Panc1 (cell line): ENCODE measurements around the gene FARP1. TPM values are rescaled to one million over a fixed set of nuclear protein-coding genes. Genes with fewer than 3 reads are reported as not detected.

Source experiments
- ATAC-seq: fragments of 200-7000 bp; cut with Tn5 transposase; 2 replicates; pipeline ENCODE4 v1.9.1; 2020; ENCODE audit warnings: mild to moderate bottlenecking, moderate library complexity
- BruUV-seq: library from RNA; stranded (reverse); fragments of 400-500 nt; replicated peaks from 2 replicates; lab custom pipeline; 2021; lab: Mats Ljungman, UMichigan
- CTCF ChIA-PET: fragments of 300-600 bp; sonication (Branson Sonifier 250); formaldehyde crosslinking; loops from one replicate; lab custom pipeline; 2022; ENCODE audit warnings: antibody characterized with exemption; lab: Charles Lee
- POLR2A ChIA-PET: fragments of 300-600 bp; sonication (Branson Sonifier 250); formaldehyde crosslinking; loops from one replicate; lab custom pipeline; 2022; ENCODE audit warnings: antibody characterized with exemption; lab: Charles Lee
- DNase-seq: peaks from one replicate; pipeline ENCODE4 v3.0.0-alpha.2; 2010; ENCODE audit warnings: low read depth, low spot score
- H3K27ac ChIP-seq: 2 replicates; pipeline ENCODE4 v1.5.1; 2011; ENCODE audit warnings: mild to moderate bottlenecking, low read length, inconsistent platforms
- H3K27me3 ChIP-seq: fragments of 200-500 bp; sonication (Bioruptor generic); 2 replicates; pipeline ENCODE4 v1.6.0; 2014; ENCODE audit warnings: low read length, inconsistent platforms; ENCODE audit not compliant: control insufficient read depth, insufficient read depth
- H3K36me3 ChIP-seq: fragments of 200-500 bp; sonication (Bioruptor generic); 2 replicates; pipeline ENCODE4 v1.5.1; 2014; ENCODE audit warnings: inconsistent platforms, mild to moderate bottlenecking, low read length, moderate library complexity; ENCODE audit not compliant: control insufficient read depth, insufficient read depth
- H3K4me1 ChIP-seq: 2 replicates; pipeline ENCODE4 v1.5.1; 2011; ENCODE audit warnings: inconsistent platforms, mild to moderate bottlenecking, low read length, moderate library complexity; ENCODE audit not compliant: control insufficient read depth, insufficient read depth
- H3K4me3 ChIP-seq, 2 experiments: 2 replicates each; pipeline ENCODE4 v1.5.1; 2011 to 2012; ENCODE audit warnings: low read depth in 2 of 2, low read length in 2 of 2, mild to moderate bottlenecking in 2 of 2, inconsistent platforms in 1 of 2, moderate library complexity in 1 of 2
- H3K9me3 ChIP-seq: fragments of 200-500 bp; sonication (Bioruptor generic); 2 replicates; pipeline ENCODE4 v1.5.1; 2014; ENCODE audit warnings: low read depth, mild to moderate bottlenecking, inconsistent platforms, low read length, moderate library complexity; ENCODE audit not compliant: control insufficient read depth, insufficient read depth
- CTCF ChIP-seq: fragments of 450-650 bp; IDR thresholded peaks from 2 replicates; pipeline ENCODE4 v1.5.1; 2017; ENCODE audit warnings: mild to moderate bottlenecking
- POLR2AphosphoS5 ChIP-seq: IDR thresholded peaks from 2 replicates; pipeline ENCODE4 v1.6.1; 2012; ENCODE audit warnings: mild to moderate bottlenecking, low read depth, low read length, moderate library complexity
- SIN3A ChIP-seq: IDR thresholded peaks from 2 replicates; pipeline ENCODE4 v1.6.1; 2012; ENCODE audit warnings: low read depth, mild to moderate bottlenecking, low read length, moderate library complexity, borderline replicate concordance; ENCODE audit not compliant: insufficient read depth
- TCF7L2 ChIP-seq: IDR thresholded peaks from 2 replicates; pipeline ENCODE4 v1.6.1; 2011; ENCODE audit warnings: mild to moderate bottlenecking, low read depth, low read length, inconsistent platforms
- in situ Hi-C: cut with HindIII; loops from 2 replicates; pipeline ENCODE4 v1.10.0; 2016; ENCODE audit warnings: low sequenced_read_pairs, low pct_unique_long_range_greater_than_20kb
- intact Hi-C: fragments of 100-400 bp; cut with micrococcal nuclease; formaldehyde crosslinking; loops from one replicate; pipeline ENCODE4 v1.10.0; 2022; ENCODE audit not compliant: unreplicated experiment
- total RNA-seq: library from RNA; stranded (reverse); gene quantifications from one replicate; pipeline ENCODE4 v1.2.1, GENCODE V29; 2021; ENCODE audit not compliant: unreplicated experiment
- TF ChIP-seq, protein P1 (sequence below), 2 experiments: IDR thresholded peaks; 2 replicates each; pipeline ENCODE4 v1.6.1; 2011 to 2012; ENCODE audit warnings: low read depth in 2 of 2, control low read depth in 1 of 2, low read length in 1 of 2, mild to moderate bottlenecking in 1 of 2, moderate library complexity in 1 of 2; ENCODE audit not compliant: insufficient read depth in 1 of 2

The FARP1 gene
- total RNA-seq, 1 experiment from 2014 or later = 61.9 TPM

DNA sequence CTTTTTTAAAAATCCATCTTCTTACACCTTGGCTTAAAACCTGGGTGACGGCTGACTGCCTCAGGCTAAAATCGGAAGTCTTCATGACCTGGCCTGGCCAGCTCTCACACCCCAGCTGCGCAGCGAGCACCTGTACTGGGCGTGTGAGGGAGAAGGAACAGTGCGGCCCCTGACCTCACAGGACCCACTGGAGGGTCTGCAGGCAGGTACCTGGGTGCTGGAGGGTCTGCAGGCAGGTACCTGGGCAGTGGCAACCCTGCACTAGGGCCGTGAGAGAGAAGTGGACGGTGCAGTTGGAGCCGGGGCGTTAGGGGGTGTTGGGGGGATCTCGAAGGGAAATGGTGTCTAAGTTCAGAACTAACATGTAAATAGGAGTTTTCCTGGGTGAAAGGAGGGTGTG, 289.7 kb downstream of the FARP1 start:
- DNase-seq = no peak
- CTCF ChIA-PET = no interaction called here
- H3K36me3 ChIP-seq = no peaks in the 10 kb centered on the region
- no peak overlapping the region for H3K4me3 ChIP-seq
- BruUV-seq = no TSS peak
- in situ Hi-C loops = no loop called here
- no peaks in the 10 kb centered on the region for H3K4me1 ChIP-seq
- no peak for TF ChIP-seq TCF7L2
- no peak for TF ChIP-seq POLR2AphosphoS5
- H3K27me3 ChIP-seq = no peaks in the 10 kb centered on the region
- no peak overlapping the region for H3K27ac ChIP-seq
- POLR2A ChIA-PET = no interaction called here
- ATAC-seq = no peak
- intact Hi-C loops = loop anchor here (10.0 kb wide), 1 partner anchor 398 kb away; no protein-coding TSS in a partner anchor
- H3K9me3 ChIP-seq = no peaks in the 10 kb centered on the region

DNA sequence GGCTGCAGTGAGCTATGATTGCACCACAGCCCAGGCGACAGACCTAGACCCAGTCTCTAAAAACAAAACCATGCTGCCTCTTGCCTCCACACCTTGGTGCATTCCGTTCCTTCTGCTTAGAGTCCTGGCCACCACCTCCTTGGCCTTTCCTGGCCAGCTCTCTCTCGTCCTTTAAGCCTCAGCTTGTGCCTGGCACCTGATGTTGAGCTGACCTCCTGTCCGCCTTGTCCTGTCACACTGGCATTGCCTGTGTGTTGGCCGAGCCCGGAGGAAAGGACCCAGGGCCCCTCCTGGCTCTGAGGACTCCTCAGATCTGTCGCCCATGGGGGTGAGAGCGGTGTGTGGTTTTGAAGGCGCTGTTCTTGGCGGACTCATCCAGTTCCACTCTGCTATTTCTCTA, 290.8 kb downstream of the FARP1 start:
- ChIA-PET POLR2A (no interaction called here), CTCF (no interaction called here)
- no TSS peak for BruUV-seq
- TF ChIP-seq, protein P1, sequence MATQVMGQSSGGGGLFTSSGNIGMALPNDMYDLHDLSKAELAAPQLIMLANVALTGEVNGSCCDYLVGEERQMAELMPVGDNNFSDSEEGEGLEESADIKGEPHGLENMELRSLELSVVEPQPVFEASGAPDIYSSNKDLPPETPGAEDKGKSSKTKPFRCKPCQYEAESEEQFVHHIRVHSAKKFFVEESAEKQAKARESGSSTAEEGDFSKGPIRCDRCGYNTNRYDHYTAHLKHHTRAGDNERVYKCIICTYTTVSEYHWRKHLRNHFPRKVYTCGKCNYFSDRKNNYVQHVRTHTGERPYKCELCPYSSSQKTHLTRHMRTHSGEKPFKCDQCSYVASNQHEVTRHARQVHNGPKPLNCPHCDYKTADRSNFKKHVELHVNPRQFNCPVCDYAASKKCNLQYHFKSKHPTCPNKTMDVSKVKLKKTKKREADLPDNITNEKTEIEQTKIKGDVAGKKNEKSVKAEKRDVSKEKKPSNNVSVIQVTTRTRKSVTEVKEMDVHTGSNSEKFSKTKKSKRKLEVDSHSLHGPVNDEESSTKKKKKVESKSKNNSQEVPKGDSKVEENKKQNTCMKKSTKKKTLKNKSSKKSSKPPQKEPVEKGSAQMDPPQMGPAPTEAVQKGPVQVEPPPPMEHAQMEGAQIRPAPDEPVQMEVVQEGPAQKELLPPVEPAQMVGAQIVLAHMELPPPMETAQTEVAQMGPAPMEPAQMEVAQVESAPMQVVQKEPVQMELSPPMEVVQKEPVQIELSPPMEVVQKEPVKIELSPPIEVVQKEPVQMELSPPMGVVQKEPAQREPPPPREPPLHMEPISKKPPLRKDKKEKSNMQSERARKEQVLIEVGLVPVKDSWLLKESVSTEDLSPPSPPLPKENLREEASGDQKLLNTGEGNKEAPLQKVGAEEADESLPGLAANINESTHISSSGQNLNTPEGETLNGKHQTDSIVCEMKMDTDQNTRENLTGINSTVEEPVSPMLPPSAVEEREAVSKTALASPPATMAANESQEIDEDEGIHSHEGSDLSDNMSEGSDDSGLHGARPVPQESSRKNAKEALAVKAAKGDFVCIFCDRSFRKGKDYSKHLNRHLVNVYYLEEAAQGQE (IDR thresholded peaks at IDR 0.05; ENCODE audit: insufficient read depth in 1 of 2, low read depth in 2 of 2, low read length in 1 of 2) = no peak
- no peak for TF ChIP-seq POLR2AphosphoS5
- no peak for TF ChIP-seq TCF7L2
- TF ChIP-seq CTCF = no peak
- no peak for TF ChIP-seq SIN3A
- H3K27me3 ChIP-seq = no peaks in the 10 kb centered on the region
- no peak overlapping the region for H3K27ac ChIP-seq
- DNase-seq (no peak), ATAC-seq (no peak)
- H3K4me1 ChIP-seq = no peaks in the 10 kb centered on the region
- H3K9me3 ChIP-seq = no peaks in the 10 kb centered on the region
- intact Hi-C loops (loop anchor here (10.0 kb wide), 1 partner anchor 399 kb away; no protein-coding TSS in a partner anchor), in situ Hi-C loops (no loop called here)
- no peak overlapping the region for H3K4me3 ChIP-seq
- no peaks in the 10 kb centered on the region for H3K36me3 ChIP-seq

- intact Hi-C loops (loop anchor here (10.0 kb wide), 1 partner anchor 399 kb away; no protein-coding TSS in a partner anchor), in situ Hi-C loops (no loop called here)
- DNase-seq = no peak
- Histone ChIP-seq H3K27ac (no peak overlapping the region), H3K4me1 (no peaks in the 10 kb centered on the region), H3K4me3 (no peak overlapping the region), H3K9me3 (no peaks in the 10 kb centered on the region), H3K27me3 (no peaks in the 10 kb centered on the region), H3K36me3 (no peaks in the 10 kb centered on the region)
- TF ChIP-seq SIN3A (no peak), TCF7L2 (no peak), POLR2AphosphoS5 (no peak), CTCF (no peak)
- TF ChIP-seq, protein P1 (IDR thresholded peaks at IDR 0.05; ENCODE audit: insufficient read depth in 1 of 2, low read depth in 2 of 2, low read length in 1 of 2) = no peak
- POLR2A ChIA-PET = no interaction called here
- ATAC-seq = no peak
- BruUV-seq = no TSS peak
- CTCF ChIA-PET = no interaction called here
Measured at GRCh38 chr13:98434060-98434459, 291.2 kb downstream of the FARP1 start.
